ENCODE results near the gene LRRC46. TPM values are rescaled to one million over a fixed set of nuclear protein-coding genes. Genes with fewer than 3 reads are reported as not detected.

The LRRC46 gene
- total and polyA plus RNA-seq, 2 of the 13 experiments (the other 11 are each of a cell fraction or from before 2014, with no cell fraction given): 0.09 TPM

- TF ChIP-seq HNF1A (IDR thresholded peaks at IDR 0.05; ENCODE audit: low read depth) (no peak), HNF1A (CRISPR knock-in tag; IDR thresholded peaks at IDR 0.05; ENCODE audit: borderline replicate concordance) (no peak), ARID5B (CRISPR knock-in tag; IDR thresholded peaks at IDR 0.05) (no peak), ZFP36 (IDR thresholded peaks at IDR 0.05; ENCODE audit: borderline replicate concordance, low read depth, low read length, partially characterized antibody) (no peak), PHF21A (CRISPR knock-in tag; IDR thresholded peaks at IDR 0.05) (no peak), STAT6 (CRISPR knock-in tag; IDR thresholded peaks at IDR 0.05; ENCODE audit: borderline replicate concordance) (no peak), NFIC (IDR thresholded peaks at IDR 0.05; ENCODE audit: low read length) (no peak), MAFK (conservative IDR thresholded peaks at IDR 0.05 in 1 of 2, IDR thresholded peaks at IDR 0.05 in 1 of 2; ENCODE audit: low read length in 2 of 2) (peak; percentile 48 to 72), HOXA9 (CRISPR knock-in tag; IDR thresholded peaks at IDR 0.05; ENCODE audit: borderline replicate concordance) (no peak), CBFB (CRISPR knock-in tag; IDR thresholded peaks at IDR 0.05) (no peak), MAFF (IDR thresholded peaks at IDR 0.05; ENCODE audit: low read depth, low read length) (0 out of 2 replicates have a peak, but pooled peaks have one; percentile 32), ZNF629 (CRISPR knock-in tag; conservative IDR thresholded peaks at IDR 0.05) (peak; percentile 50; the same call in 1 of the 2 replicates), ZNF101 (CRISPR knock-in tag; IDR thresholded peaks at IDR 0.05; ENCODE audit: borderline replicate concordance, low read depth) (no peak)
These were observed 16.2 kb upstream of the LRRC46 start (continued) for GRCh38 chr17:47815106-47815918.

Data from HepG2 (cell line).